ENCODE measurements around the gene LENG8.

- TF ChIP-seq, protein P1, sequence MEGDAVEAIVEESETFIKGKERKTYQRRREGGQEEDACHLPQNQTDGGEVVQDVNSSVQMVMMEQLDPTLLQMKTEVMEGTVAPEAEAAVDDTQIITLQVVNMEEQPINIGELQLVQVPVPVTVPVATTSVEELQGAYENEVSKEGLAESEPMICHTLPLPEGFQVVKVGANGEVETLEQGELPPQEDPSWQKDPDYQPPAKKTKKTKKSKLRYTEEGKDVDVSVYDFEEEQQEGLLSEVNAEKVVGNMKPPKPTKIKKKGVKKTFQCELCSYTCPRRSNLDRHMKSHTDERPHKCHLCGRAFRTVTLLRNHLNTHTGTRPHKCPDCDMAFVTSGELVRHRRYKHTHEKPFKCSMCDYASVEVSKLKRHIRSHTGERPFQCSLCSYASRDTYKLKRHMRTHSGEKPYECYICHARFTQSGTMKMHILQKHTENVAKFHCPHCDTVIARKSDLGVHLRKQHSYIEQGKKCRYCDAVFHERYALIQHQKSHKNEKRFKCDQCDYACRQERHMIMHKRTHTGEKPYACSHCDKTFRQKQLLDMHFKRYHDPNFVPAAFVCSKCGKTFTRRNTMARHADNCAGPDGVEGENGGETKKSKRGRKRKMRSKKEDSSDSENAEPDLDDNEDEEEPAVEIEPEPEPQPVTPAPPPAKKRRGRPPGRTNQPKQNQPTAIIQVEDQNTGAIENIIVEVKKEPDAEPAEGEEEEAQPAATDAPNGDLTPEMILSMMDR (IDR thresholded peaks at IDR 0.05) = no peak
- TF ChIP-seq POLR2A (IDR thresholded peaks at IDR 0.05) = no peak
These were observed 35.5 kb downstream of the LENG8 start for GRCh38 chr19:54484451-54484850.

Measured in lower leg skin (tissue), 3 donors.